ENCODE data around the gene WFS1. TPM values are rescaled to one million over a fixed set of nuclear protein-coding genes. Genes with fewer than 3 reads are reported as not detected.

Gene WFS1
- total RNA-seq, 4 donors from 2014 or later: 124 to 174 (median 132) TPM

DNA sequence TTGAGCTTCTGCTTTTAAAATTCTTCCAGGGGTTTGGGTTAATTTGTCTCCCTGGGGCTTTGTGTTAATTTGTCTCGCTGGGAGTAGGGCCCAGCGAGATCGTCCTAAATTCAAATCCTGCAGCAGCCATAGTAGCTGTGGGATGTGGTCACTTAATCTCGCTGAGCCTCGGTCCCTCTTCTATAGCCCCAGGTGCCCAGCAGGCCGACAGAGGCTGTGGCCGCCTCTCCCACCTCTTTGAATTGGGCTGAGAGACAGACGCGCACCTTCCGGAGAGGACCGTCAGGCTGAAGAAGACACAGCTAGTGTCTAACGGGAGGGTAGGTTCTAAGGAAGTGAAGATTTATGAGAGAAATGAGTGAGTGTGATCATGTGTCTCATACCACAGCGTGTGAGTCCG is 15.7 kb upstream of the WFS1 start:
- no peaks in the 10 kb centered on the region for H3K9me3 ChIP-seq
- H3K4me3 ChIP-seq (replicated peaks in 1 of 3): no peak overlapping the region
- WGBS, 2 donors: 86 to 89% methylated on average over 14 of the region's 14 CpGs
- TF ChIP-seq, protein P1, sequence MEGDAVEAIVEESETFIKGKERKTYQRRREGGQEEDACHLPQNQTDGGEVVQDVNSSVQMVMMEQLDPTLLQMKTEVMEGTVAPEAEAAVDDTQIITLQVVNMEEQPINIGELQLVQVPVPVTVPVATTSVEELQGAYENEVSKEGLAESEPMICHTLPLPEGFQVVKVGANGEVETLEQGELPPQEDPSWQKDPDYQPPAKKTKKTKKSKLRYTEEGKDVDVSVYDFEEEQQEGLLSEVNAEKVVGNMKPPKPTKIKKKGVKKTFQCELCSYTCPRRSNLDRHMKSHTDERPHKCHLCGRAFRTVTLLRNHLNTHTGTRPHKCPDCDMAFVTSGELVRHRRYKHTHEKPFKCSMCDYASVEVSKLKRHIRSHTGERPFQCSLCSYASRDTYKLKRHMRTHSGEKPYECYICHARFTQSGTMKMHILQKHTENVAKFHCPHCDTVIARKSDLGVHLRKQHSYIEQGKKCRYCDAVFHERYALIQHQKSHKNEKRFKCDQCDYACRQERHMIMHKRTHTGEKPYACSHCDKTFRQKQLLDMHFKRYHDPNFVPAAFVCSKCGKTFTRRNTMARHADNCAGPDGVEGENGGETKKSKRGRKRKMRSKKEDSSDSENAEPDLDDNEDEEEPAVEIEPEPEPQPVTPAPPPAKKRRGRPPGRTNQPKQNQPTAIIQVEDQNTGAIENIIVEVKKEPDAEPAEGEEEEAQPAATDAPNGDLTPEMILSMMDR (IDR thresholded peaks at IDR 0.05): no peak
- TF ChIP-seq POLR2A (IDR thresholded peaks at IDR 0.05): no peak
- no peaks in the 10 kb centered on the region for H3K4me1 ChIP-seq
- no peak for DNase-seq
- no peak overlapping the region for H3K27ac ChIP-seq
- H3K36me3 ChIP-seq: no peaks in the 10 kb centered on the region
- H3K27me3 ChIP-seq: no peaks in the 10 kb centered on the region
- intact Hi-C loops (cut with DNase I): no loop called here

DNA sequence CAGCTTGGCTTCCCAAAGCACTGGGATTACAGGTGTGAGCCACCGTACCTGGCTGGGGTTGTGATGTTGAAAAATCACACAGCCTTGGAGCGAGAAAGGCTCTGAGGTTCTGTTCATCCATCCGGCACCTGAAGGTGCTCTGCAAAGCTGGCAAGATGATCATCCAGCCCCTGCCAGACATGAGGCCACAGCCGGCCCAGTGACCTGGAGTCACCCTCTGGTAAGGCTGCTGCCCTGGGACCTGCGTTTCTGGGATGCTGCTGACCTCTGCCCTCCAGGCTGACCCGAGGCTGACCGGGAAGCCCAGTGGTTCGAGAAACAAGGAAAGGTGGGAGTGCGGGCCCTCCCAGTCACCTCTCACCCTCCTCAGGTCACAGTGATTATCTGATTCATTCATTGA is 13.5 kb upstream of the WFS1 start:
- H3K4me3 ChIP-seq (replicated peaks in 1 of 3): no peak overlapping the region
- no peaks in the 10 kb centered on the region for H3K36me3 ChIP-seq
- no peaks in the 10 kb centered on the region for H3K27me3 ChIP-seq
- no peaks in the 10 kb centered on the region for H3K9me3 ChIP-seq
- TF ChIP-seq, protein P1 (IDR thresholded peaks at IDR 0.05): no peak
- TF ChIP-seq POLR2A (IDR thresholded peaks at IDR 0.05): no peak
- no peak for DNase-seq
- H3K4me1 ChIP-seq: no peaks in the 10 kb centered on the region
- no peak overlapping the region for H3K27ac ChIP-seq
- WGBS, 2 donors: 90 to 93% methylated on average over 9 of the region's 9 CpGs
- intact Hi-C loops (cut with DNase I): no loop called here

DNA sequence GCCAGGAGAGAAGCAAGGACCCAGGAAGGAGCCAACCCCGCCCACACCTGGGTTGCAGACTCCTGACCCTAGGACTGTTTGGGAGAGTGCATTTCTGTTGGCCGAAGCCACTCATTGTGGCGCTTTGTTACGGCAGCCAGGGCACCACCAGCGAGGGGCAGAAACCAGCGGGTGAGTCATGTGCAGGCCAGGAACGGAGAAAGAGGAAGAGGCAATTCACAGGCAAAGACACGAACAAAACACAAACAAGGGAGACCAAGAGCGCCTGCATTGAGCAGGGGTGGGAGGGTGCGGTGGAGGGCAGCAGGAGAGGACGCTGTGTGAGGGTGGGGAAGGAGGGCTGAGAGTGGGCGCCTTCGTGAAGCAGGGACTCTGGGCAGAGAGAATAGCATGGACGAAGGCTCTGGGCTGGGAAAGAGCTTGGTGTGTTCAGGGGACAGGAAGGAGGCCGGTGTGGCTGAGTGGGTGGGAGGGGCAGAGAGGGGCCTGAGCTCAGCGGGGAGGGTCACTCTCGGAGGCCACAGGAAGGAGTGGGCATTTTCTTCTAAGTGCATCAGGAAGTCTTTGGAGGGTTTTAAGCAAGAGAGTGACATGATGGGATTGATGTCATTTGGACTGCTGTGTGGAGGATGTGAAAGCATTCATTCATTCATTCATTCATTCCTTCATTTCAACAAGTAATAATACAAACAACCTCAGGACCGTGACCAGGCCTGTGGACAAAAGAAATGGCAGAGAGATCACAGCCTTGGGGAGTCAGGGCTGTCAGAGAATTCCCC is 12.2 kb upstream of the WFS1 start:
- H3K9me3 ChIP-seq: no peaks in the 10 kb centered on the region
- no peaks in the 10 kb centered on the region for H3K4me1 ChIP-seq
- no peak overlapping the region for H3K4me3 ChIP-seq (replicated peaks in 1 of 3)
- no peak for DNase-seq
- intact Hi-C loops (cut with DNase I): no loop called here
- TF ChIP-seq POLR2A (IDR thresholded peaks at IDR 0.05): no peak
- TF ChIP-seq, protein P1 (IDR thresholded peaks at IDR 0.05): no peak
- WGBS, 2 donors: 35 to 36% methylated on average over 18 of the region's 18 CpGs
- H3K27me3 ChIP-seq: no peaks in the 10 kb centered on the region
- H3K36me3 ChIP-seq: no peaks in the 10 kb centered on the region
- no peak overlapping the region for H3K27ac ChIP-seq

DNA sequence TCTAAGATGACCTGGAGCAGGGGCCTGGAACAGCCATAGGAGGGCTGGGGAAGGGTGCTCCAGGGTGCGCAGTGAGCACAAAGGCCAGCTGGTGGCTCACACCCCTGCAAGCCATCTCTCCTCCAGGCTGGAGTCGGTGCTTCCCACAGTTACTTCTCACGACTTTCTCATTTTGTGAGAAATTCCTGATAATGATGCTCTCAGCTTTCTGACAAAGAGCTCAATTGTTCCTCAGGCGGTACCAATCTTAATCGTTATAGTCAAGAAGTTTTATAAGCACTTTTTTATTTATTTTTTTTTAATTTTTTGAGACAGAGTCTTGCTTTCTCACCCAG is 11.7 kb upstream of the WFS1 start:
- Histone ChIP-seq H3K4me3 (replicated peaks in 1 of 3) (no peak overlapping the region), H3K9me3 (no peaks in the 10 kb centered on the region), H3K27ac (no peak overlapping the region), H3K4me1 (no peaks in the 10 kb centered on the region), H3K27me3 (no peaks in the 10 kb centered on the region), H3K36me3 (no peaks in the 10 kb centered on the region)
- DNase-seq: no peak
- intact Hi-C loops (cut with DNase I): no loop called here
- WGBS, 2 donors: 83 to 89% methylated on average over 5 of the region's 5 CpGs
- TF ChIP-seq, protein P1 (IDR thresholded peaks at IDR 0.05): no peak
- no peak for TF ChIP-seq POLR2A (IDR thresholded peaks at IDR 0.05)

DNA sequence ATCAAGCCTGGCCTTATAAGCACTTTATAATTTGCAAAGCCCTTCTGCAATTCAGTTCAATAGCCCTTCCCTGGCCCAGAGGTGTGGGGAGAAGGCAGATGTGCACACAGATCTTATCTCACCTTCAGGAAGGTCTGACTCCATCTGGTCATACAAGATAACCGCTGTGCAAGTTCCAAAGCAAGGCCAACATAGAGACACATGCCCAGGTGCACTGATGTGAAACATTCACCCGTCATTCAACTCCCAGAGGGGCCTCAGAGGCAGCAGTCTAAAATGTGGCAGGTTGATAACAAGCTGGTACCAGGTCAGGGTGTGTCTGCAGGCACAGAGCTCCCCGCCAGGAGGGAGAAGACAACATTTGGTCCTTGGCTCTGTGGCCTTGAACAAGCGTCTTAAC is 10.9 kb upstream of the WFS1 start:
- 86 to 92% methylated on average over 2 to 4 of the region's 4 CpGs for WGBS, 2 donors
- TF ChIP-seq, protein P1 (IDR thresholded peaks at IDR 0.05): no peak
- TF ChIP-seq POLR2A (IDR thresholded peaks at IDR 0.05): no peak

More for the DNA sequence above, 10.9 kb upstream of the WFS1 start:
- H3K9me3 ChIP-seq: no peaks in the 10 kb centered on the region
- no peak overlapping the region for H3K4me3 ChIP-seq (replicated peaks in 1 of 3)
- intact Hi-C loops (cut with DNase I): no loop called here
- no peaks in the 10 kb centered on the region for H3K36me3 ChIP-seq
- no peak for DNase-seq
- H3K27me3 ChIP-seq: no peaks in the 10 kb centered on the region
- H3K4me1 ChIP-seq: no peaks in the 10 kb centered on the region
- H3K27ac ChIP-seq: no peak overlapping the region

Measured in thyroid gland (tissue), 4 donors.